ENCODE data around the gene STAB1.

DNA sequence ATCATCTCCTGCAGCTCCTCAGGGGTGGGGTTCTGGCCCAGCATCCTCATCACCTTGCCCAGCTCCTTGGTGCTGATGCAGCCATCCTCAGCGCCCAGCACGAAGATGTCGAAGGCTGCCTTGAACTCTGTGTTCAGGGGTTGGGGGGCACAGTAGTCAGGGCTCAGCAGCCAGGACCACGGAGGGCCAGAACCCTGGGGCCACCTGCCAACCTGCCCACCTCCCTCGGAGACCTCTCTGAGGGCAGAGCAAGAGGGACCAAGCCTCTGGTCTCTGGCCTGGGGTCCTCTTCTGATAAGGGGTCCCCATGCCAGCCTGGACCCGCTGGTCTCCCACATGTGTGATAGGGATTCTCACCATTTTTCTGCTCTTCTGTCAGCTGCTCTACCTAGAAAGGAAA lies 43.0 kb upstream of the STAB1 start:
- TF ChIP-seq EZH2 (IDR thresholded peaks at IDR 0.05) (no peak), POLR2AphosphoS5 (IDR thresholded peaks at IDR 0.05; ENCODE audit: borderline replicate concordance, low read depth, low read length) (no peak)

All from SK-N-MC (cell line).